Activated CD4-positive, alpha-beta T cell treated with anti-CD3 and anti-CD28 coated beads, Interleukin-2, Interleukin-6, amounts not matched to agents 100 ng/mL and 50 ng/mL, durations not matched to agents 16 hours and 8 hours (primary cell): ENCODE results near the gene CEACAM19.
"Not testable (repeated sequence)": the region's sequence is repeated elsewhere in the genome, so short reads cannot be mapped to it uniquely, and the experiment has no call there.

Experiments used
- DNase-seq: peaks from one replicate; pipeline ENCODE4 v3.0.0-alpha.2; 2020

The CEACAM19 gene

DNA sequence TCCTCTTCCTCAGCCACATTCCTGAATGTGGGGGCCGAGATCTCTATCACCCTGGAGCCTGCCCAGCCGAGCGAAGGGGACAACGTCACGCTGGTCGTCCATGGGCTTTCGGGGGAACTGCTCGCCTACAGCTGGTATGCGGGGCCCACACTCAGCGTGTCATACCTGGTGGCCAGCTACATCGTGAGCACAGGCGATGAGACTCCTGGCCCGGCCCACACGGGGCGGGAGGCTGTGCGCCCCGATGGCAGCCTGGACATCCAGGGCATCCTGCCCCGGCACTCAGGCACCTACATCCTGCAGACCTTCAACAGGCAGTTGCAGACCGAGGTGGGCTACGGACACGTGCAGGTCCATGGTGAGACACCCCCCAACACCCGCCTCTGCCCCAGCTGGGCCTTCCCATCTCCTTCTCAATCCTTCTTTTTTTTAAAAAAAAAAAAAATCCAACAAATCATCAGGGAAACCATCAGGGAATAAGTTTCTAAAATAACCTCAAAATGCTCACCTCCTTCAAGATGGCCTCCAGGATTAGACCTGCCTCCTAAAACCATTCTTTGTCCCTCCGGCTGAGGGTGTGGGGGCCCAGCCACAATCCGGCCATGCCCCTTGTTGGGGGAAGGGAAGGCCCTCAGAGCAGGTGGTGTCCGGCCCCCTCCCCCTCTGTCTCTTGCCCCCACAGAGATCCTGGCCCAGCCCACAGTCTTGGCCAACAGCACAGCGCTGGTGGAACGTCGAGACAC, 32.2 kb downstream of the CEACAM19 start:
- DNase-seq, result no peak

DNA sequence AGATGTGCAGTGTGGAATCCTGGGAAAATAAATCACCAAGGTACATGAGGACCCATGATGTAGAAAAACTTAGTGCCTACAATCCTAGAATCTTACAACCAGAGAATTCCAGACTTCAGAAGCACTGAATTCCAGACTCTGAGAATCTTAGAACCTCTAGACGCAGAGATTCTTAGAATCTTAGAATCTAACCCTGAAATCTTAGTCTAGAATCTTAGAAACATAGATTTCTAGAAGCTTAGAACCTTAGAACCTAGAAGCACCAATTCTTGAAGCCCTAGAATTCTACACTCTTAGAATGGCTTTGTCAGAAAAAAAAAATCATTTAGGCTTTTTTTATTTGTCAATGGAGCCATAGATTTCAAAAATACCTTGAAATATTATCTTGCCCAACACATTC, 33.7 kb downstream of the CEACAM19 start:
- DNase-seq, result no peak

GRCh38 chr19:44705502-44706010, 34.3 kb downstream of the CEACAM19 start:
- DNase-seq, result no peak

GRCh38 chr19:44706506-44707236, 35.4 kb downstream of the CEACAM19 start:
- DNase-seq, result no peak

DNA sequence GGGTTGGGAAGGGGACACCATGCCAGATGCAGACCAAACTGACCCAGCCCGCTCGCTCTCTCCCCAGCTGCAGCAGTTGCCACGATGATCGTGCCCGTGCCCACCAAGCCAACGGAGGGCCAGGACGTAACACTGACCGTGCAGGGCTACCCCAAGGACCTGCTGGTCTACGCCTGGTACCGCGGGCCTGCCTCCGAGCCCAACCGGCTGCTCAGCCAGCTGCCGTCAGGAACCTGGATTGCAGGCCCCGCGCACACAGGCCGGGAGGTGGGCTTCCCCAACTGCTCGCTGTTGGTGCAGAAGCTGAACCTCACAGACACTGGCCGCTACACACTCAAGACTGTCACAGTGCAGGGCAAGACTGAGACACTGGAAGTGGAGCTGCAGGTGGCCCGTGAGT, 36.5 kb downstream of the CEACAM19 start:
- DNase-seq, result no peak

- DNase-seq, result no peak
These were observed 37.7 kb downstream of the CEACAM19 start for GRCh38 chr19:44708940-44709339.

DNA sequence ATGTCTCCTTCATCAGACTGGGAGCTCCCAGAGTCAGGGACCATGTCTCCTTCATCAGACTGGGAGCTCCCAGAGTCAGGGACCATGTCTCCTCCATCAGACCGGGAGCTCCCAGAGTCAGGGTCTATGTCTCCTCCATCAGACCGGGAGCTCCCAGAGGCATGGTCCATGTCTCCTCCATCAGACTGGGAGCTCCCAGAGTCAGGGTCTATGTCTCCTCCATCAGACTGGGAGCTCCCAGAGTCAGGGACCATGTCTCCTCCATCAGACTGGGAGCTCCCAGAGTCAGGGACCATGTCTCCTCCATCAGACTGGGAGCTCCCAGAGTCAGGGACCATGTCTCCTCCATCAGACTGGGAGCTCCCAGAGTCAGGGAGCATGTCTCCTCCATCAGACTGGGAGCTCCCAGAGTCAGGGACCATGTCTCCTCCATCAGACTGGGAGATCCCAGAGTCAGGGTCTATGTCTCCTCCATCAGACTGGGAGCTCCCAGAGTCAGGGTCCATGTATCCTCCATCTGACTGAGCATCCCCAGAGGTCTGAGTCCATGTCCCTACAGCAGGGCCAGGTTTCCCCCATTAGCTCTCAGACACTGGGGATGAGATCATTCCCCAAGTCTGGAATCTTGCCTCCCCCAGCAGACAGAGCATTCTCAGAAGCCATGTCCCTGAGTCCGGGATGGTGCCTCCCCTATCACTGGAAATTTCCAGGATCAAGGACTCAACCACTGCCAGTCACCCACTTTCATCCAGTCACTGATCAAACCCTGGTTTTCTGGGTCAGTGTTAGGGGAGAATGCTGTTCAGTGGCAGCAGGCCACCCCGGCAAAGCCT, 38.4 kb downstream of the CEACAM19 start:
- DNase-seq, result not testable (repeated sequence)

GRCh38 chr19:44710483-44710882, 39.2 kb downstream of the CEACAM19 start:
- DNase-seq, result no peak

DNA sequence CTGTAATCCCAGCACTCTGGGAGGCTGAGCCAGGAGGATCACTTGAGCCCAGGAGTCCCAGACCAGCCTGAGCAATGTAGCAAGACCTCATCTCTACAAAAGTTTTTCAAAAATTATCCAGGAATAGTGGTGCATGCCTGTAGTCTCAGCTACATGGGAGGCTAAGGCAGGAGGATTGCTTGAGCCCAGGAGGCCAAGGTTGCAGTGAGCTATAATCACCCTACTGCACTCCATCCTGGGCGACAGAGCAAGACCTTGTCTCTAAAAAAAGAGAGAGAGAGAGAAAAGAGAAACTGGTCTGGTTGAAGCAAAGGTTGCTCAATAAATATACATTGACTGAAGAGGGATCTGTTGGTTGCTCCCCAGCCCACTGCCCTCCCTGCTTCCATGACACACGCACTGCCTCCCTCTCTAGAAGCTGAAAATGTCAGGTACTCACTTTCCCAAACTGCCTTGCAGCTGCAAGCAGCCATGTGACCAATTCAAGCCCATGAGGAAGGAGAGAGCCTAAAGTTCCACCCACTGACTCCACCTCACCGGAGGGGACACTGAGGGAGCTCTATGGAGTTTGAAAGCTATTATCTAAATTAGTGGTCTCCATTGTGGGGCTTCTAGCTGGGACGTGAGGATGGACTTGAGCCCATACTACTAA, 41.7 kb downstream of the CEACAM19 start:
- no peak for DNase-seq

DNA sequence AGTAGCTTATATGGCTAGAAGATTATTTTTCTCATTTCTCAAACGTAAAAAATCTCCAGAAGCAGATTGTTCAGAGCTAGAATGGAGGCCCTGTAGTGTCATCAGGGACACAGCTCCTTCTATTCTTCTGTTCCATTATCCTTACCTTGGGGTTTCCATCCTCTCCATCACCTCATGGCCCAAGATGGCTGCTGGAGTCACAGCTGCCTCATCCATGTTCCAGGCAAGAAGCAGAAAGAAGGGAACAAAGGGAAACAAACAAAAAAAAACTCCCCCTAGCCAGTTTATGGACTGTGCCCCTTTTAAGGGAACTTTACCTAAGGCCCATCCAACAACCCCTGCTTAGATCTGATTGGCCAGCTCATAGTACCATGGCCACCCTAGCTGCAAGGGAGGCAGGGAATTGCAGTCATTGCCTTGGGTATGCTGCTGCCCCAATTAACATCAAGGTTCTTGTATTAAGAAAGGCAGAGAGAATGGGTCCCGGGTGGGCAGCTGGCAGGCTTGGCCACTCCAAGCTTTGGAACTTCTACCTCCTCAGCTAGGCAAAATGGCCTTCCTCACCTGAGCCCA, 43.4 kb downstream of the CEACAM19 start:
- no peak for DNase-seq

DNA sequence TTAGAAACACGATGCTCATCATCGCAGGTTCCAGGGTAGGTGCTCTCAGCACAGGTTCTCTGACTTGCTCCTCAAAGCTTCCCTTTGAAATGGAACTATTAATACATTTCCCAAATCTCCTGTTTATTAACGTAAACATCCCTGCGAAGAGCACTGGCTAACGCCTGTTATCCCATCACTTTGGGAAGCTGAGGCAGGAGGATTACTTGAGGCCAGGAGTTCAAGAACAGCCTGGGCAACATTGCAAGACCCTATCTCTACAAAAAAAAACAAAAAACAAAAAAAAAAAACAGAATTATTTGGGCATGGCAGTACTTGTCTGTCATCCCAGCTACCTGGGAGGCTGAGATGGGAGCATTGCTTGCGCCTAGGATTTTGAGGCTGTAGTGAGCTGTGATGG, 46.3 kb downstream of the CEACAM19 start:
- DNase-seq, result no peak

GRCh38 chr19:44718441-44719261, 47.4 kb downstream of the CEACAM19 start:
- DNase-seq, result no peak

GRCh38 chr19:44719262-44719701, 48.0 kb downstream of the CEACAM19 start:
- no peak for DNase-seq

DNA sequence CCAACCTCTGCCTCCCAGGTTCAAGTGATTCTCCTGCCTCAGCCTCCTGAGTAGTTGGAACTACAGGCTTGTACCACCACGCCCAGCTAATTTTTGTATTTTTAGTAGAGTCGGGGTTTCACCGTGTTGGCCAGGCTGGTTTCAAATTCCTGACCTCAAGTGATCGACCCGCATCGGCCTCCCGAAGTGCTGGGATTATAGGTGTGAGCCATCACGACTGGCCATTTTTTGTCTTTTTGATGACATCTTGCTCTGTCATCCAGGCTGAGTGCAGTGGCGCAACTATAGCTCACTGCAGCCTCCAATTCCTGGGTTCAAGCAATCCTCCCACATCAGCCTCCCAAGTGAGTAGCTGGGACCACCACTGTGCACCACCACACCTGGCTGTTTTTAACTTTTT, 49.1 kb downstream of the CEACAM19 start:
- DNase-seq, result not testable (repeated sequence)

DNA sequence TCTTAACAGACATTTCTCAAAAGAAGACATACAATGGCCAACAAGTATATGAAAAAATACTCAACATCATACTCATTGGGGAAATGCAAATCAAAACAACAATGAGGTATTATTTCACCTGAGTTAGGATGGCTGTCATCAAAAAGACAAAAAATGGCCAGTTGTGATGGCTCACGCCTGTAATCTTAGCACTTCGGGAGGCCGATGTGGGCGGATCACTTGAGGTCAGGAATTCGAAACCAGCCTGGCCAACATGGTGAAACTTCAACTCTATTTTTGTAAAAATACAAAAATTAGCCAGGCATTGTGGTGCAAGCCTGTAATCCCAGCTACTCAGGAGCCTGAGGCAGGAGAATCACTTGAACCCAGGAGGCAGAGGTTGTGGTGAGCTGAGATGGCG, 49.7 kb downstream of the CEACAM19 start:
- DNase-seq, result no peak

GRCh38 chr19:44721369-44721768, 50.1 kb downstream of the CEACAM19 start:
- DNase-seq, result not testable (repeated sequence)

GRCh38 chr19:44722131-44723121, 51.1 kb downstream of the CEACAM19 start:
- DNase-seq, result peak; percentile 53

- DNase-seq, result no peak
These were observed 52.1 kb downstream of the CEACAM19 start for GRCh38 chr19:44723299-44723951.

DNA sequence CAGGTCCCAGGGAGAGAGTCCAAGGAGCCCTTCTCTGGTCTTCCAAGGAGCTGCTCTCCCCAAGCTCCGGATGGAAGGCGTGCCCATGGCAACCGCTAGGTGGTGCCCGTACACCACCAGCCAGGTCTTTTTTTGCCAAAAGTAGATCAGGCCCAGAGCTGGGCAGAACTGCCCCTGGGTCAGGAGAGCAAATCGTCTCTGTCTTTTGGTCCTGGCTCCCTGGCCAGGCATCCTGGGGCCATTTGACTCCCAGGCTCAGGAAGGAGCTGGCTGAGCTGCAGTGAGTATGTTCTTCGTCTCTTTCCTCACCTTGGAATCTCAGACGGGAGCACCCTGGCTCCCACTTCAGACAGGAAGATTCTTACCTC, 52.7 kb downstream of the CEACAM19 start:
- DNase-seq, result peak; percentile 88

DNA sequence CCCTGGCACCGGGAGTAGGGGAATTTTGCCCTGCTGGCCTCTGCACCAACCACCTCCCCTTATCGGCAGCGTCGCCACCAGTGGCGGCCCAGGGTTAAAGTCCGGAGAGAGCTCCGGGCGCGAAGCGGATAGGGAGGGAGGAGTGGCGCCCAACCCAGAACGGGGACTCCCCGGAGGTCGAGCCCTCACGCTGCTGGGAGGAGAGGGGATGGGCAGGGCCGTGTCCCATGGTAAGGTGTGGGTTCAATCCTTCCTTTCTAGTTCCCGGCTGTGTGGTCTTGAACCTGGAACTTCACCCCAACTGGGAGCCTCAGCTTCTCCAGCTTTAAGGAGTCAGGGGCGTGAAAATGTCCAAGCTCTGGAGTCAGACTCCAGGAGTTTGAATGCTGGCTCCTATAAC, 54.0 kb downstream of the CEACAM19 start:
- DNase-seq, result no peak
